HEK293 (cell line): ENCODE data around the gene TEX19.

Experiments used
- CTCF ChIA-PET: fragments of 350-600 bp; formaldehyde crosslinking; extraction: SDS; loops from one replicate; lab custom pipeline; 2021; ENCODE audit warnings: antibody characterized with exemption; lab: Yijun Ruan, JAX
- POLR2A ChIA-PET: fragments of 300-600 bp; formaldehyde crosslinking; extraction: SDS; loops from one replicate; lab custom pipeline; 2020; ENCODE audit warnings: antibody characterized with exemption, inconsistent platforms; lab: Yijun Ruan, JAX
- H3K27ac ChIP-seq: fragments of 200-500 bp; sonication (Bioruptor generic); 2 replicates; pipeline ENCODE4 v1.5.1; 2014; ENCODE audit warnings: low read depth, low read length, control low read depth, inconsistent platforms; ENCODE audit errors: extremely low read depth
- H3K36me3 ChIP-seq, 2 experiments: fragments of 200-500 bp in 1 of 2; sonication (Bioruptor generic) in 1 of 2; 1 replicate in 1 of 2; 2 replicates in 1 of 2; pipeline ENCODE4 v1.5.1; 2014 to 2017; ENCODE audit warnings: inconsistent platforms in 2 of 2, low read length in 2 of 2; ENCODE audit not compliant: control insufficient read depth in 2 of 2, insufficient read depth in 1 of 2
- H3K4me1 ChIP-seq: fragments of 200-500 bp; sonication (Bioruptor generic); 2 replicates; pipeline ENCODE4 v1.5.1; 2014; ENCODE audit warnings: mild to moderate bottlenecking, low read length, inconsistent platforms; ENCODE audit not compliant: control insufficient read depth, insufficient read depth
- H3K4me3 ChIP-seq: 2 replicates; pipeline ENCODE4 v1.5.1; 2011; ENCODE audit warnings: low read depth, mild to moderate bottlenecking, control low read depth, low read length, moderate library complexity
- H3K9me3 ChIP-seq: fragments of 200-500 bp; sonication (Bioruptor generic); 2 replicates; pipeline ENCODE4 v1.5.1; 2014; ENCODE audit warnings: low read depth, low read length, inconsistent platforms; ENCODE audit not compliant: control insufficient read depth, insufficient read depth
- KLF17 ChIP-seq: fragments of 450-650 bp; formaldehyde crosslinking; IDR thresholded peaks from 2 replicates; pipeline ENCODE4 v1.5.1; 2016; ENCODE audit warnings: missing biosample characterization, missing genetic modification characterization
- SP7 ChIP-seq: fragments of 450-650 bp; formaldehyde crosslinking; IDR thresholded peaks from 2 replicates; pipeline ENCODE4 v1.5.1; 2016; ENCODE audit warnings: missing biosample characterization, missing genetic modification characterization
- TCF7L2 ChIP-seq: IDR thresholded peaks from 2 replicates; pipeline ENCODE4 v1.6.1; 2011; ENCODE audit warnings: low read depth, mild to moderate bottlenecking, inconsistent platforms, low read length, moderate library complexity, borderline replicate concordance
- ZFP41 ChIP-seq: fragments of 450-650 bp; formaldehyde crosslinking; IDR thresholded peaks from 2 replicates; pipeline ENCODE4 v1.5.1; 2016; ENCODE audit warnings: missing biosample characterization, missing genetic modification characterization, borderline replicate concordance
- ZNF112 ChIP-seq: fragments of 450-650 bp; formaldehyde crosslinking; IDR thresholded peaks from 2 replicates; pipeline ENCODE4 v1.5.0; 2017; ENCODE audit warnings: missing biosample characterization, missing genetic modification characterization
- ZNF133 ChIP-seq: fragments of 450-650 bp; formaldehyde crosslinking; IDR thresholded peaks from 2 replicates; pipeline ENCODE4 v1.5.1; 2016; ENCODE audit warnings: missing biosample characterization, missing genetic modification characterization
- ZNF140 ChIP-seq: fragments of 450-650 bp; formaldehyde crosslinking; IDR thresholded peaks from 2 replicates; pipeline ENCODE4 v1.5.1; 2016; ENCODE audit warnings: missing biosample characterization, missing genetic modification characterization
- ZNF146 ChIP-seq: fragments of 450-650 bp; formaldehyde crosslinking; IDR thresholded peaks from 2 replicates; pipeline ENCODE4 v1.5.1; 2016; ENCODE audit warnings: missing biosample characterization, missing genetic modification characterization
- ZNF19 ChIP-seq: fragments of 450-650 bp; formaldehyde crosslinking; IDR thresholded peaks from 2 replicates; pipeline ENCODE4; 2016; ENCODE audit warnings: missing biosample characterization, missing genetic modification characterization, low read depth
- ZNF23 ChIP-seq: fragments of 450-650 bp; formaldehyde crosslinking; IDR thresholded peaks from 2 replicates; pipeline ENCODE4 v1.5.1; 2016; ENCODE audit warnings: missing biosample characterization, missing genetic modification characterization, borderline replicate concordance
- ZNF335 ChIP-seq: fragments of 450-650 bp; formaldehyde crosslinking; conservative IDR thresholded peaks from 2 replicates; pipeline ENCODE4 v1.5.1; 2016; ENCODE audit warnings: missing biosample characterization, missing genetic modification characterization
- ZNF449 ChIP-seq: fragments of 450-650 bp; formaldehyde crosslinking; IDR thresholded peaks from 2 replicates; pipeline ENCODE4 v1.5.1; 2017; ENCODE audit warnings: missing biosample characterization, mild to moderate bottlenecking, missing genetic modification characterization, moderate library complexity
- ZNF501 ChIP-seq: fragments of 450-650 bp; formaldehyde crosslinking; IDR thresholded peaks from 2 replicates; pipeline ENCODE4 v1.5.1; 2016; ENCODE audit warnings: missing biosample characterization, missing genetic modification characterization
- ZNF560 ChIP-seq: fragments of 450-650 bp; formaldehyde crosslinking; IDR thresholded peaks from 2 replicates; pipeline ENCODE4 v1.5.1; 2017; ENCODE audit warnings: missing biosample characterization, missing genetic modification characterization, borderline replicate concordance
- ZNF585B ChIP-seq: fragments of 450-650 bp; formaldehyde crosslinking; IDR thresholded peaks from 2 replicates; pipeline ENCODE4 v1.5.1; 2016; ENCODE audit warnings: missing biosample characterization, missing genetic modification characterization
- ZNF626 ChIP-seq: fragments of 450-650 bp; sonication (Bioruptor Pico); formaldehyde crosslinking; IDR thresholded peaks from 2 replicates; pipeline ENCODE4 v1.5.1; 2018; ENCODE audit warnings: missing biosample characterization, missing genetic modification characterization, inconsistent platforms
- ZNF76 ChIP-seq: fragments of 450-650 bp; formaldehyde crosslinking; IDR thresholded peaks from 2 replicates; pipeline ENCODE4; 2016; ENCODE audit warnings: low read depth, missing biosample characterization, missing genetic modification characterization, borderline replicate concordance
- ZNF785 ChIP-seq: fragments of 450-650 bp; formaldehyde crosslinking; IDR thresholded peaks from 2 replicates; pipeline ENCODE4 v1.5.1; 2016; ENCODE audit warnings: missing biosample characterization, missing genetic modification characterization
- TF ChIP-seq, protein P1 (sequence below): fragments of 450-650 bp; formaldehyde crosslinking; IDR thresholded peaks from 2 replicates; pipeline ENCODE4 v1.5.1; 2017; ENCODE audit warnings: missing biosample characterization, missing genetic modification characterization
- TF ChIP-seq, protein P2 (sequence below): fragments of 450-650 bp; formaldehyde crosslinking; IDR thresholded peaks from 2 replicates; pipeline ENCODE4 v1.5.1; 2016; ENCODE audit warnings: missing biosample characterization, missing genetic modification characterization

TEX19 gene

DNA sequence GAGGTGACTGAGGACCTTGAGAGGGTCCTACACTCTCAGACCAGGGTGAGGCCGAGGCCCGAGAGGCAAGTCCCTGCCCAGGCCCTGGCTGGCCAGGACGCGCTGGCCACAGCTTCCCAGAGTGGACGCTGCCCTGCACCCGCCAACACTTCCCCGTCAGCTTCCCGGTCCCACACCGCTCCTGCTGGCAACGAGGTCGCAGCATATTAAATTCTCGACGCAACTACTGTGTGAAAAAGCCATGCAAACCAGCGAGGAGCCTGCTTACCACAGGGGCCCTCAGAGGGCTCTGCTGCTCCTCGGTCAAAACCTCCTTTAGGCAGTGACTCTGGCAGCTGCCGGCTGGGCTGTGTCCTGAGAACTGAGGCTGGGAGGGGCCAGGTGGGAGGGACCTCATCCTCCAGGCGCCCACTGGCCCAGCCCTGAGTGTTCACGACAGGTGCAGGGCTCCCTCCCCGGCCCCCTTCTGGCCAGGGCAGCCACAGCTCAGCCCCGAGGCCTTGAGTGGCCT is 2.1 kb upstream of the TEX19 start:
- CTCF ChIA-PET: interaction anchor here (0.6 to 1.7 kb wide), 4 partner anchors 12 to 102 kb away, joined by 3 to 4 read pairs (median 3); no protein-coding TSS in a partner anchor
- no peak overlapping the region for H3K4me3 ChIP-seq
- H3K4me1 ChIP-seq: no peaks in the 10 kb centered on the region
- no peaks in the 10 kb centered on the region for H3K9me3 ChIP-seq
- no peaks in the 10 kb centered on the region for H3K36me3 ChIP-seq
- POLR2A ChIA-PET: interaction anchor here (1.1 kb wide), 1 partner anchor 64 kb away, joined by 4 read pairs; no protein-coding TSS in a partner anchor
- TF ChIP-seq ZNF626: no peak
- no peak for TF ChIP-seq KLF17 (tag by site-specific recombination)
- no peak for TF ChIP-seq ZNF76 (tag by site-specific recombination)
- TF ChIP-seq ZNF133 (tag by site-specific recombination): no peak
- TF ChIP-seq ZNF140 (tag by site-specific recombination): no peak
- TF ChIP-seq ZNF785: no peak
- no peak for TF ChIP-seq ZNF23 (tag by site-specific recombination)
- TF ChIP-seq ZNF335 (tag by site-specific recombination): no peak
- no peak for TF ChIP-seq SP7 (tag by site-specific recombination)
- no peak for TF ChIP-seq TCF7L2
- no peak for TF ChIP-seq ZNF585B (tag by site-specific recombination)
- TF ChIP-seq ZNF146 (tag by site-specific recombination): no peak
- TF ChIP-seq, protein P1, sequence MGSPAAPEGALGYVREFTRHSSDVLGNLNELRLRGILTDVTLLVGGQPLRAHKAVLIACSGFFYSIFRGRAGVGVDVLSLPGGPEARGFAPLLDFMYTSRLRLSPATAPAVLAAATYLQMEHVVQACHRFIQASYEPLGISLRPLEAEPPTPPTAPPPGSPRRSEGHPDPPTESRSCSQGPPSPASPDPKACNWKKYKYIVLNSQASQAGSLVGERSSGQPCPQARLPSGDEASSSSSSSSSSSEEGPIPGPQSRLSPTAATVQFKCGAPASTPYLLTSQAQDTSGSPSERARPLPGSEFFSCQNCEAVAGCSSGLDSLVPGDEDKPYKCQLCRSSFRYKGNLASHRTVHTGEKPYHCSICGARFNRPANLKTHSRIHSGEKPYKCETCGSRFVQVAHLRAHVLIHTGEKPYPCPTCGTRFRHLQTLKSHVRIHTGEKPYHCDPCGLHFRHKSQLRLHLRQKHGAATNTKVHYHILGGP (tag by site-specific recombination): no peak
- no peak for TF ChIP-seq ZNF112
- TF ChIP-seq ZNF19: no peak
- TF ChIP-seq ZFP41: no peak
- TF ChIP-seq ZNF449 (tag by site-specific recombination): no peak
- TF ChIP-seq ZNF560 (tag by site-specific recombination): no peak
- TF ChIP-seq ZNF501 (tag by site-specific recombination): no peak
- TF ChIP-seq, protein P2, sequence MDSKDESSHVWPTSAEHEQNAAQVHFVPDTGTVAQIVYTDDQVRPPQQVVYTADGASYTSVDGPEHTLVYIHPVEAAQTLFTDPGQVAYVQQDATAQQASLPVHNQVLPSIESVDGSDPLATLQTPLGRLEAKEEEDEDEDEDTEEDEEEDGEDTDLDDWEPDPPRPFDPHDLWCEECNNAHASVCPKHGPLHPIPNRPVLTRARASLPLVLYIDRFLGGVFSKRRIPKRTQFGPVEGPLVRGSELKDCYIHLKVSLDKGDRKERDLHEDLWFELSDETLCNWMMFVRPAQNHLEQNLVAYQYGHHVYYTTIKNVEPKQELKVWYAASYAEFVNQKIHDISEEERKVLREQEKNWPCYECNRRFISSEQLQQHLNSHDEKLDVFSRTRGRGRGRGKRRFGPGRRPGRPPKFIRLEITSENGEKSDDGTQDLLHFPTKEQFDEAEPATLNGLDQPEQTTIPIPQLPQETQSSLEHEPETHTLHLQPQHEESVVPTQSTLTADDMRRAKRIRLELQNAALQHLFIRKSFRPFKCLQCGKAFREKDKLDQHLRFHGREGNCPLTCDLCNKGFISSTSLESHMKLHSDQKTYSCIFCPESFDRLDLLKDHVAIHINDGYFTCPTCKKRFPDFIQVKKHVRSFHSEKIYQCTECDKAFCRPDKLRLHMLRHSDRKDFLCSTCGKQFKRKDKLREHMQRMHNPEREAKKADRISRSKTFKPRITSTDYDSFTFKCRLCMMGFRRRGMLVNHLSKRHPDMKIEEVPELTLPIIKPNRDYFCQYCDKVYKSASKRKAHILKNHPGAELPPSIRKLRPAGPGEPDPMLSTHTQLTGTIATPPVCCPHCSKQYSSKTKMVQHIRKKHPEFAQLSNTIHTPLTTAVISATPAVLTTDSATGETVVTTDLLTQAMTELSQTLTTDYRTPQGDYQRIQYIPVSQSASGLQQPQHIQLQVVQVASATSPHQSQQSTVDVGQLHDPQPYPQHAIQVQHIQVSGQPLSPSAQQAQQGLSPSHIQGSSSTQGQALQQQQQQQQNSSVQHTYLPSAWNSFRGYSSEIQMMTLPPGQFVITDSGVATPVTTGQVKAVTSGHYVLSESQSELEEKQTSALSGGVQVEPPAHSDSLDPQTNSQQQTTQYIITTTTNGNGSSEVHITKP (tag by site-specific recombination): no peak
- no peak overlapping the region for H3K27ac ChIP-seq
